HEK293 (cell line): Measurements from ENCODE around the gene PLEKHA7.
"Not testable (repeated sequence)": the region's sequence is repeated elsewhere in the genome, so short reads cannot be mapped to it uniquely, and the experiment has no call there.

ENCODE experiments used
- CTCF ChIP-seq: fragments of 450-650 bp; formaldehyde crosslinking; IDR thresholded peaks from 2 replicates; pipeline ENCODE4 v1.5.1; 2016; ENCODE audit warnings: missing biosample characterization, missing genetic modification characterization
- TCF7L2 ChIP-seq: IDR thresholded peaks from 2 replicates; pipeline ENCODE4 v1.6.1; 2011; ENCODE audit warnings: low read depth, mild to moderate bottlenecking, inconsistent platforms, low read length, moderate library complexity, borderline replicate concordance
- YY1 ChIP-seq: fragments of 450-650 bp; formaldehyde crosslinking; IDR thresholded peaks from 2 replicates; pipeline ENCODE4 v1.5.1; 2018; ENCODE audit warnings: missing biosample characterization, missing genetic modification characterization
- ZEB2 ChIP-seq: fragments of 450-650 bp; formaldehyde crosslinking; IDR thresholded peaks from 2 replicates; pipeline ENCODE4 v1.5.1; 2016; ENCODE audit warnings: missing biosample characterization, missing genetic modification characterization
- ZFP69B ChIP-seq: fragments of 450-650 bp; formaldehyde crosslinking; IDR thresholded peaks from 2 replicates; pipeline ENCODE4 v1.5.1; 2016; ENCODE audit warnings: missing biosample characterization, missing genetic modification characterization
- ZNF140 ChIP-seq: fragments of 450-650 bp; formaldehyde crosslinking; IDR thresholded peaks from 2 replicates; pipeline ENCODE4 v1.5.1; 2016; ENCODE audit warnings: missing biosample characterization, missing genetic modification characterization
- ZNF24 ChIP-seq: fragments of 450-650 bp; formaldehyde crosslinking; IDR thresholded peaks from 2 replicates; pipeline ENCODE4 v1.5.1; 2016; ENCODE audit warnings: missing biosample characterization, missing genetic modification characterization
- ZNF514 ChIP-seq: fragments of 450-650 bp; formaldehyde crosslinking; IDR thresholded peaks from 2 replicates; pipeline ENCODE4 v1.5.1; 2016; ENCODE audit warnings: missing biosample characterization, missing genetic modification characterization
- ZNF530 ChIP-seq: fragments of 450-650 bp; formaldehyde crosslinking; IDR thresholded peaks from 2 replicates; pipeline ENCODE4 v1.5.1; 2016; ENCODE audit warnings: low read depth, missing biosample characterization, missing genetic modification characterization
- ZNF629 ChIP-seq: fragments of 450-650 bp; formaldehyde crosslinking; IDR thresholded peaks from 2 replicates; pipeline ENCODE4 v1.5.1; 2017; ENCODE audit warnings: missing biosample characterization, missing genetic modification characterization
- ZSCAN23 ChIP-seq: fragments of 450-650 bp; formaldehyde crosslinking; IDR thresholded peaks from 2 replicates; pipeline ENCODE4 v1.5.1; 2016; ENCODE audit warnings: missing biosample characterization, missing genetic modification characterization
- TF ChIP-seq, protein P1 (sequence below): sonication (generic); formaldehyde crosslinking; IDR thresholded peaks from 2 replicates; pipeline ENCODE4 v1.8.1; 2022; ENCODE audit warnings: mild to moderate bottlenecking, moderate library complexity, missing genetic modification reagents

GRCh38 chr11:16962589-16962988 lies 51.6 kb downstream of the PLEKHA7 start:
- not testable (repeated sequence) for TF ChIP-seq ZEB2 (tag by site-specific recombination); ZNF24 (tag by site-specific recombination); ZFP69B (tag by site-specific recombination); ZSCAN23 (tag by site-specific recombination); ZNF629 (tag by site-specific recombination); CTCF (tag by site-specific recombination); ZNF514 (tag by site-specific recombination); TCF7L2; ZNF530 (tag by site-specific recombination); YY1 (tag by site-specific recombination); ZNF140
- TF ChIP-seq, protein P1, sequence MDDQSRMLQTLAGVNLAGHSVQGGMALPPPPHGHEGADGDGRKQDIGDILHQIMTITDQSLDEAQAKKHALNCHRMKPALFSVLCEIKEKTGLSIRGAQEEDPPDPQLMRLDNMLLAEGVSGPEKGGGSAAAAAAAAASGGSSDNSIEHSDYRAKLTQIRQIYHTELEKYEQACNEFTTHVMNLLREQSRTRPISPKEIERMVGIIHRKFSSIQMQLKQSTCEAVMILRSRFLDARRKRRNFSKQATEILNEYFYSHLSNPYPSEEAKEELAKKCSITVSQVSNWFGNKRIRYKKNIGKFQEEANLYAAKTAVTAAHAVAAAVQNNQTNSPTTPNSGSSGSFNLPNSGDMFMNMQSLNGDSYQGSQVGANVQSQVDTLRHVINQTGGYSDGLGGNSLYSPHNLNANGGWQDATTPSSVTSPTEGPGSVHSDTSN (CRISPR knock-in tag): not testable (repeated sequence)
